Activated CD4-positive, alpha-beta memory T cell treated with anti-CD3 and anti-CD28 coated beads for 36 hours (primary cell): ENCODE results near the gene CORO2A. TPM values are rescaled to one million over a fixed set of nuclear protein-coding genes. Genes with fewer than 3 reads are reported as not detected.

ENCODE experiments used
- CTCF ChIA-PET: fragments of 350-600 bp; sonication (Branson Sonifier 250); formaldehyde crosslinking; loops from one replicate; lab custom pipeline; 2021; ENCODE audit warnings: antibody characterized with exemption, inconsistent platforms; lab: Charles Lee
- POLR2A ChIA-PET: fragments of 350-600 bp; sonication (Branson Sonifier 250); formaldehyde crosslinking; loops from one replicate; lab custom pipeline; 2021; ENCODE audit warnings: antibody characterized with exemption; lab: Charles Lee
- DNase-seq: peaks from one replicate; pipeline ENCODE4 v3.0.0-alpha.2; 2020
- H3K27ac Mint-ChIP-seq: one replicate; pipeline ENCODE4 v1.8.0; 2021; ENCODE audit warnings: mixed read lengths
- H3K27me3 Mint-ChIP-seq: one replicate; pipeline ENCODE4 v1.8.0; 2021; ENCODE audit warnings: mixed read lengths
- H3K36me3 Mint-ChIP-seq: one replicate; pipeline ENCODE4 v1.8.0; 2021; ENCODE audit warnings: mixed read lengths
- H3K4me1 Mint-ChIP-seq: one replicate; pipeline ENCODE4 v1.8.0; 2021; ENCODE audit warnings: low read depth, mixed read lengths
- H3K4me3 Mint-ChIP-seq: one replicate; pipeline ENCODE4 v1.8.0; 2021; ENCODE audit warnings: mild to moderate bottlenecking, mixed read lengths
- H3K9me3 Mint-ChIP-seq: one replicate; pipeline ENCODE4 v1.8.0; 2021; ENCODE audit warnings: mixed read lengths
- intact Hi-C: fragments of 100-400 bp; cut with micrococcal nuclease; formaldehyde crosslinking; loops from one replicate; pipeline ENCODE4 v1.15.1; 2023
- total RNA-seq, 2 experiments: library from RNA; stranded (reverse); gene quantifications; one replicate each; pipeline ENCODE4 v1.2.3, GENCODE V29; 2021

CORO2A gene
- total RNA-seq, 2 experiments from 2014 or later, result 9.8 to 9.9 TPM

GRCh38 chr9:98229620-98230019 is 37.2 kb upstream of the CORO2A start:
- Mint-ChIP-seq H3K27me3 (no peaks in the 10 kb centered on the region), H3K27ac (no peak overlapping the region), H3K4me3 (no peak overlapping the region), H3K9me3 (no peaks in the 10 kb centered on the region), H3K36me3 (peaks cover 11% of the 10 kb centered on the region), H3K4me1 (no peaks in the 10 kb centered on the region)
- DNase-seq, result no peak
- ChIA-PET POLR2A (no interaction called here), CTCF (interaction anchor here (1.1 to 1.2 kb wide), 2 partner anchors 24 to 35 kb away, joined by 3 to 4 read pairs; no protein-coding TSS in a partner anchor)
- intact Hi-C loops, result no loop called here

- H3K4me3 Mint-ChIP-seq, result no peak overlapping the region
- H3K36me3 Mint-ChIP-seq, result peaks cover 11% of the 10 kb centered on the region
- H3K27me3 Mint-ChIP-seq, result no peaks in the 10 kb centered on the region
- POLR2A ChIA-PET, result no interaction called here
- no peak overlapping the region for H3K27ac Mint-ChIP-seq
- DNase-seq, result no peak
- CTCF ChIA-PET, result interaction anchor here (1.2 kb wide), 1 partner anchor 24 kb away, joined by 4 read pairs; no protein-coding TSS in a partner anchor
- intact Hi-C loops, result no loop called here
- H3K9me3 Mint-ChIP-seq, result no peaks in the 10 kb centered on the region
- no peaks in the 10 kb centered on the region for H3K4me1 Mint-ChIP-seq
Measured at GRCh38 chr9:98229090-98229395, 36.6 kb upstream of the CORO2A start.

GRCh38 chr9:98228392-98229089 is 36.1 kb upstream of the CORO2A start:
- no peak for DNase-seq
- Mint-ChIP-seq H3K27me3 (no peaks in the 10 kb centered on the region), H3K36me3 (peaks cover 10% of the 10 kb centered on the region), H3K4me1 (no peaks in the 10 kb centered on the region), H3K4me3 (no peak overlapping the region), H3K9me3 (no peaks in the 10 kb centered on the region), H3K27ac (no peak overlapping the region)
- ChIA-PET CTCF (interaction anchor here (0.6 kb wide), 1 partner anchor 16 kb away, joined by 5 read pairs; no protein-coding TSS in a partner anchor), POLR2A (no interaction called here)
- intact Hi-C loops, result no loop called here

- H3K9me3 Mint-ChIP-seq, result no peaks in the 10 kb centered on the region
- no peak overlapping the region for H3K27ac Mint-ChIP-seq
- no peaks in the 10 kb centered on the region for H3K4me1 Mint-ChIP-seq
- no peaks in the 10 kb centered on the region for H3K27me3 Mint-ChIP-seq
- ChIA-PET POLR2A (no interaction called here), CTCF (no interaction called here)
- H3K36me3 Mint-ChIP-seq, result peaks cover 12% of the 10 kb centered on the region
- no peak overlapping the region for H3K4me3 Mint-ChIP-seq
- no peak for DNase-seq
- intact Hi-C loops, result no loop called here
Measured at GRCh38 chr9:98227883-98228282, 35.4 kb upstream of the CORO2A start.

GRCh38 chr9:98226957-98227356 is 34.5 kb upstream of the CORO2A start:
- no peak for DNase-seq
- intact Hi-C loops, result no loop called here
- Mint-ChIP-seq H3K9me3 (no peaks in the 10 kb centered on the region), H3K27me3 (no peaks in the 10 kb centered on the region), H3K36me3 (peaks cover 15% of the 10 kb centered on the region), H3K4me1 (no peaks in the 10 kb centered on the region), H3K27ac (no peak overlapping the region), H3K4me3 (no peak overlapping the region)
- ChIA-PET CTCF (no interaction called here), POLR2A (no interaction called here)

- POLR2A ChIA-PET, result no interaction called here
- no peak overlapping the region for H3K27ac Mint-ChIP-seq
Measured at GRCh38 chr9:98226516-98226915, 34.1 kb upstream of the CORO2A start.

GRCh38 chr9:98225015-98225442 is 32.6 kb upstream of the CORO2A start:
- no peak overlapping the region for H3K4me3 Mint-ChIP-seq
- intact Hi-C loops, result no loop called here

More at GRCh38 chr9:98226516-98226915, 34.1 kb upstream of the CORO2A start:
- Mint-ChIP-seq H3K27me3 (no peaks in the 10 kb centered on the region), H3K4me1 (no peaks in the 10 kb centered on the region), H3K9me3 (no peaks in the 10 kb centered on the region), H3K4me3 (no peak overlapping the region), H3K36me3 (peaks cover 14% of the 10 kb centered on the region)
- intact Hi-C loops, result no loop called here
- CTCF ChIA-PET, result no interaction called here
- no peak for DNase-seq

GRCh38 chr9:98222885-98223691 is 30.7 kb upstream of the CORO2A start:
- Mint-ChIP-seq H3K27me3 (no peaks in the 10 kb centered on the region), H3K36me3 (peaks cover 14% of the 10 kb centered on the region), H3K27ac (no peak overlapping the region), H3K4me1 (no peaks in the 10 kb centered on the region), H3K9me3 (no peaks in the 10 kb centered on the region), H3K4me3 (no peak overlapping the region)
- intact Hi-C loops, result no loop called here
- no peak for DNase-seq
- POLR2A ChIA-PET, result no interaction called here
- CTCF ChIA-PET, result interaction anchor here (1.3 kb wide), 1 partner anchor 18 kb away, joined by 4 read pairs; no protein-coding TSS in a partner anchor

More at GRCh38 chr9:98225015-98225442, 32.6 kb upstream of the CORO2A start:
- POLR2A ChIA-PET, result no interaction called here
- H3K36me3 Mint-ChIP-seq, result peaks cover 14% of the 10 kb centered on the region
- DNase-seq, result no peak
- no peaks in the 10 kb centered on the region for H3K27me3 Mint-ChIP-seq
- no peaks in the 10 kb centered on the region for H3K4me1 Mint-ChIP-seq
- CTCF ChIA-PET, result no interaction called here
- no peak overlapping the region for H3K27ac Mint-ChIP-seq
- H3K9me3 Mint-ChIP-seq, result no peaks in the 10 kb centered on the region

GRCh38 chr9:98220911-98221310 is 28.5 kb upstream of the CORO2A start:
- ChIA-PET CTCF (interaction anchor here (0.6 to 0.9 kb wide), 3 partner anchors 16 to 320 kb away, joined by 3 to 6 read pairs (median 3); partner anchors contain the start of gene TRIM14), POLR2A (interaction anchor here (0.7 kb wide), 1 partner anchor 1143 kb away, joined by 4 read pairs; no protein-coding TSS in a partner anchor)
- Mint-ChIP-seq H3K27me3 (no peaks in the 10 kb centered on the region), H3K27ac (no peak overlapping the region), H3K4me3 (no peak overlapping the region), H3K36me3 (peaks cover 10% of the 10 kb centered on the region), H3K9me3 (no peaks in the 10 kb centered on the region), H3K4me1 (no peaks in the 10 kb centered on the region)
- no peak for DNase-seq
- intact Hi-C loops, result no loop called here

- intact Hi-C loops, result no loop called here
- no peak overlapping the region for H3K27ac Mint-ChIP-seq
- no peak overlapping the region for H3K4me3 Mint-ChIP-seq
- no peak for DNase-seq
- H3K4me1 Mint-ChIP-seq, result no peaks in the 10 kb centered on the region
- no peaks in the 10 kb centered on the region for H3K9me3 Mint-ChIP-seq
- H3K36me3 Mint-ChIP-seq, result peaks cover 7% of the 10 kb centered on the region
- no peaks in the 10 kb centered on the region for H3K27me3 Mint-ChIP-seq
- POLR2A ChIA-PET, result no interaction called here
- CTCF ChIA-PET, result interaction anchor here (0.9 kb wide), 1 partner anchor 122 kb away, joined by 3 read pairs; no protein-coding TSS in a partner anchor
Measured at GRCh38 chr9:98219794-98220370, 27.4 kb upstream of the CORO2A start.

- Mint-ChIP-seq H3K27me3 (no peaks in the 10 kb centered on the region), H3K9me3 (no peaks in the 10 kb centered on the region), H3K27ac (no peak overlapping the region), H3K36me3 (peaks cover 7% of the 10 kb centered on the region), H3K4me1 (no peaks in the 10 kb centered on the region), H3K4me3 (no peak overlapping the region)
- ChIA-PET CTCF (interaction anchor here (0.9 kb wide), 1 partner anchor 121 kb away, joined by 3 read pairs; no protein-coding TSS in a partner anchor), POLR2A (no interaction called here)
- intact Hi-C loops, result no loop called here
- no peak for DNase-seq
Measured at GRCh38 chr9:98219364-98219716, 26.9 kb upstream of the CORO2A start.
